SU-DHL-6 (cell line): Measurements from ENCODE around the gene INO80C.

ENCODE experiments used
- H2AFZ ChIP-seq: fragments of 200-600 bp; sonication (generic); 2 replicates; pipeline ENCODE4 v1.6.1; 2014; ENCODE audit warnings: low read depth, mild to moderate bottlenecking, moderate library complexity, mixed read lengths, antibody characterized with exemption, low read length; ENCODE audit not compliant: severe bottlenecking
- H3F3A ChIP-seq: fragments of 200-600 bp; shearing (Covaris generic); 2 replicates; pipeline ENCODE4 v1.6.0; 2016; ENCODE audit warnings: antibody characterized with exemption, mild to moderate bottlenecking; ENCODE audit not compliant: insufficient read depth
- H3K27ac ChIP-seq: fragments of 200-600 bp; sonication (generic); 2 replicates; pipeline ENCODE4 v1.5.1; 2016; ENCODE audit warnings: low read depth, mild to moderate bottlenecking, low read length, moderate library complexity, mixed read lengths
- H3K27me3 ChIP-seq: fragments of 200-600 bp; sonication (generic), shearing (Covaris generic); 2 replicates; pipeline ENCODE4 v1.6.0; 2014; ENCODE audit warnings: mild to moderate bottlenecking, low read length
- H3K36me3 ChIP-seq: fragments of 200-600 bp; sonication (generic); 2 replicates; pipeline ENCODE4 v1.6.1; 2014; ENCODE audit warnings: mild to moderate bottlenecking, low read length, mixed read lengths
- H3K4me2 ChIP-seq: fragments of 300-600, 200-600 bp; shearing (Covaris generic), sonication (generic); 2 replicates; pipeline ENCODE4 v1.6.0; 2014; ENCODE audit warnings: low read length, low read depth, mild to moderate bottlenecking; ENCODE audit not compliant: poor library complexity, severe bottlenecking
- H3K4me3 ChIP-seq: fragments of 200-600 bp; sonication (generic); 2 replicates; pipeline ENCODE4 v1.5.1; 2014; ENCODE audit warnings: antibody characterized with exemption, low read length, mild to moderate bottlenecking, mixed read lengths; ENCODE audit not compliant: insufficient read depth, poor library complexity, severe bottlenecking
- H3K79me2 ChIP-seq: fragments of 200-600 bp; sonication (generic); 2 replicates; pipeline ENCODE4 v1.6.1; 2014; ENCODE audit warnings: mild to moderate bottlenecking, low read length, moderate library complexity; ENCODE audit not compliant: insufficient read depth
- H3K9ac ChIP-seq: fragments of 200-600 bp; sonication (generic); 2 replicates; pipeline ENCODE4 v1.7.0; 2014; ENCODE audit warnings: mild to moderate bottlenecking, low read length
- H3K9me2 ChIP-seq: fragments of 200-600 bp; sonication (generic); replicated peaks from 2 replicates; pipeline ENCODE4 v1.6.1; 2014; ENCODE audit warnings: low read length; ENCODE audit not compliant: insufficient read depth
- H3K9me3 ChIP-seq: fragments of 200-600 bp; sonication (generic); 2 replicates; pipeline ENCODE4 v1.6.1; 2014; ENCODE audit warnings: low read length, mixed read lengths; ENCODE audit not compliant: insufficient read depth
- H4K20me1 ChIP-seq: fragments of 200-600 bp; sonication (generic); 2 replicates; pipeline ENCODE4 v1.6.1; 2014; ENCODE audit warnings: low read depth, mild to moderate bottlenecking, antibody characterized with exemption, low read length, moderate library complexity, mixed read lengths
- EZH2phosphoT487 ChIP-seq: fragments of 200-600 bp; sonication (generic), shearing (Covaris generic); conservative IDR thresholded peaks from 2 replicates; pipeline ENCODE4 v1.6.1; 2018; ENCODE audit warnings: mild to moderate bottlenecking, antibody characterized with exemption, low read length, moderate library complexity, mixed read lengths
- TF ChIP-seq, protein P1 (sequence below): fragments of 200-600 bp; sonication (generic); IDR thresholded peaks from one replicate; pipeline ENCODE4 v1.5.1; 2017; ENCODE audit warnings: antibody characterized with exemption, mild to moderate bottlenecking, low read length, moderate library complexity; ENCODE audit not compliant: insufficient read depth, poor library complexity, severe bottlenecking

The INO80C gene

DNA sequence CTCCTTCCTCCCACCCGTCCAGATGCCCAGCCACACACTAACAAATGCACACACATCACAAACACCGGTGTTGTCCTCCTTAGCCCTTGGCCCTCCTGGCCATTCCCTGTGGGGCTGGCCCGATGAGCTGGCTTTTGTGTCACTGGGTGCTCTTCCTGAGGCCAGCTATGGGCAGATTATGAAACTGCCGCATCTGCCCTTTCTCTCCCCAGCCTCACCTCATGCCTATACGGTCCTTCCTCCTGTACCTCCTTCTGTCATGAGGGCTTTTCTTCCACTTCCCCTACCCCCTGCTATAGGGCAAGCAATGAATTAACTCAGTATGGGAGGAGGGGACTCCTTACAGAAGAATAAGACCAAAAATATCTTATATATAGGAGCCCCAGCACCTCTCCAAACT is 10.3 kb upstream of the INO80C start:
- Histone ChIP-seq H3K9me2 (no peaks in the 10 kb centered on the region), H2AFZ (no peak overlapping the region), H3K4me3 (no peak overlapping the region), H3K9ac (no peak overlapping the region), H3K36me3 (no peaks in the 10 kb centered on the region), H3K9me3 (no peaks in the 10 kb centered on the region), H3K27me3 (no peaks in the 10 kb centered on the region), H3K79me2 (no peaks in the 10 kb centered on the region), H3K27ac (no peak overlapping the region), H3F3A (no peaks in the 10 kb centered on the region), H4K20me1 (no peaks in the 10 kb centered on the region), H3K4me2 (no peak overlapping the region)
- TF ChIP-seq, protein P1, sequence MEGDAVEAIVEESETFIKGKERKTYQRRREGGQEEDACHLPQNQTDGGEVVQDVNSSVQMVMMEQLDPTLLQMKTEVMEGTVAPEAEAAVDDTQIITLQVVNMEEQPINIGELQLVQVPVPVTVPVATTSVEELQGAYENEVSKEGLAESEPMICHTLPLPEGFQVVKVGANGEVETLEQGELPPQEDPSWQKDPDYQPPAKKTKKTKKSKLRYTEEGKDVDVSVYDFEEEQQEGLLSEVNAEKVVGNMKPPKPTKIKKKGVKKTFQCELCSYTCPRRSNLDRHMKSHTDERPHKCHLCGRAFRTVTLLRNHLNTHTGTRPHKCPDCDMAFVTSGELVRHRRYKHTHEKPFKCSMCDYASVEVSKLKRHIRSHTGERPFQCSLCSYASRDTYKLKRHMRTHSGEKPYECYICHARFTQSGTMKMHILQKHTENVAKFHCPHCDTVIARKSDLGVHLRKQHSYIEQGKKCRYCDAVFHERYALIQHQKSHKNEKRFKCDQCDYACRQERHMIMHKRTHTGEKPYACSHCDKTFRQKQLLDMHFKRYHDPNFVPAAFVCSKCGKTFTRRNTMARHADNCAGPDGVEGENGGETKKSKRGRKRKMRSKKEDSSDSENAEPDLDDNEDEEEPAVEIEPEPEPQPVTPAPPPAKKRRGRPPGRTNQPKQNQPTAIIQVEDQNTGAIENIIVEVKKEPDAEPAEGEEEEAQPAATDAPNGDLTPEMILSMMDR: no peak

DNA sequence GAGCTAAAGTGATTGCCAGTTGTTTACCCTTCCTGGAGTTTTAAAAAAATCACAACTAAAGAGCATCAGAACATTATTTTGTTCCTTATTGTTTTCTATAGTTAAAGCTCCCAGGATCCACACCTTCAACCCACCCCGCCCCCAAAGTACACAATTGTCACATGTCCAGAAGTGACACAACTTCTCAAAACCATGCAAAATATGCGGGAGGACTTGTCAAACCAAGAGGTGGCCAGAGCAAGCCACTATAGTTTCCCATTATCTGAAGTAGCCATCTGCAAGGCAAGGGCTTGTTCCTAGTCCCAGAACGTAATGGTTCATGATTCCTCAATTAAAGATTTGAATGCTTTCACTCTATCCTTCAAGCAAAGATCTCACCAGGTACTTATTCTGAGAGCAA is 9.9 kb upstream of the INO80C start:
- no peak for TF ChIP-seq EZH2phosphoT487
- TF ChIP-seq, protein P1: no peak
- Histone ChIP-seq H3K4me2 (no peak overlapping the region), H4K20me1 (no peaks in the 10 kb centered on the region), H2AFZ (no peak overlapping the region), H3K9ac (no peak overlapping the region), H3K4me3 (no peak overlapping the region), H3K9me2 (no peaks in the 10 kb centered on the region), H3K27me3 (no peaks in the 10 kb centered on the region), H3K79me2 (no peaks in the 10 kb centered on the region), H3K27ac (no peak overlapping the region), H3K36me3 (no peaks in the 10 kb centered on the region), H3K9me3 (no peaks in the 10 kb centered on the region), H3F3A (no peaks in the 10 kb centered on the region)

DNA sequence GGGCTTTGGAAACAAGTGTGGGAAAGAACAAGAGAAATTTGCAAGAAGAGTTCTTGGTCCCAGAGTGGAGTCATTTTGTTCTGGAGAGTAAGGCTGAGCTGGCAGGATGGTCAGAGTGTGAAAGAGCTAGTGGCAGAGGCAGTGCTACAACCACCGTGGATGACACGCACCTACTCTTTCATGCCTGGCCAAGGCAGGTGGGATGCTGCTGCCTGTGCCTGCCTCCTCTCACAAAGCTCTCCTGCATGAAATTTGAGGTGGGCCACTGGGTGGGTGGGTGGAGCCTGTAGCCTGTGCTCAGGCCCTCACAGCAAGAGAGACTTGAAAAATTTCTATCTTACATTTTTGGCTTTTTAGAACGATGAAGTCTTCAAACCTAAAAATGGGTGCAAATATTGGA is 9.4 kb upstream of the INO80C start:
- no peaks in the 10 kb centered on the region for H4K20me1 ChIP-seq
- H3K4me3 ChIP-seq: no peak overlapping the region
- H3K4me2 ChIP-seq: no peak overlapping the region
- no peaks in the 10 kb centered on the region for H3K9me2 ChIP-seq
- H2AFZ ChIP-seq: no peak overlapping the region
- no peaks in the 10 kb centered on the region for H3F3A ChIP-seq
- no peak overlapping the region for H3K27ac ChIP-seq
- no peak for TF ChIP-seq EZH2phosphoT487
- TF ChIP-seq, protein P1: no peak
- no peak overlapping the region for H3K9ac ChIP-seq
- H3K79me2 ChIP-seq: no peaks in the 10 kb centered on the region
- H3K36me3 ChIP-seq: no peaks in the 10 kb centered on the region
- no peaks in the 10 kb centered on the region for H3K9me3 ChIP-seq
- no peaks in the 10 kb centered on the region for H3K27me3 ChIP-seq
